ENCODE data around the gene CCBE1.

Gene CCBE1

DNA sequence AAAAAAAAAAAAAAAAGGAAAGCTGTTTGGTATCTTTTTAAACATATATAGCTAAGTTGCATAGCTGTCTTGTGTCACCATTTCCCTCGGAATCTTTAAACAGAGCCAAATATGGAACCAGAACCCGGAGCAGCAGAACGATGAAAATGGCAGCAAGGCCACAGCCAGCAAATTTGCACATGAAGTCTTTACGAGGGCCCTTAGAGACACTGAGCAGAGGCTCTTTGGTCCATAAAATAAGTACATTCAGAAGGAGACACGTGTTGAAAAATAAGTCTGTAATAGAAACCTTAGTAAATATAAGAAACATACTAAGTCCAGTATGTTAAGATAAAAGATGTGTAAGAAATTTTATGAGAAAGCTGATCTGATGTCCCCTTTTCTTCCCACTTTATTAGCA, 16.2 kb downstream of the CCBE1 start:
- Histone ChIP-seq H3K4me3 (replicated peaks; ENCODE audit: insufficient read depth, low read length) (no peak overlapping the region), H3K27me3 (ENCODE audit: insufficient read depth, poor library complexity, severe bottlenecking) (peaks cover 3% of the 10 kb centered on the region), H3K27ac (replicated peaks) (no peak overlapping the region)
- DNase-seq (ENCODE audit: low read depth in 1 of 2, low spot score in 1 of 2), result no peak
- no peak for TF ChIP-seq GABPA (IDR thresholded peaks at IDR 0.05; ENCODE audit: low read depth)
- TF ChIP-seq, protein P1, sequence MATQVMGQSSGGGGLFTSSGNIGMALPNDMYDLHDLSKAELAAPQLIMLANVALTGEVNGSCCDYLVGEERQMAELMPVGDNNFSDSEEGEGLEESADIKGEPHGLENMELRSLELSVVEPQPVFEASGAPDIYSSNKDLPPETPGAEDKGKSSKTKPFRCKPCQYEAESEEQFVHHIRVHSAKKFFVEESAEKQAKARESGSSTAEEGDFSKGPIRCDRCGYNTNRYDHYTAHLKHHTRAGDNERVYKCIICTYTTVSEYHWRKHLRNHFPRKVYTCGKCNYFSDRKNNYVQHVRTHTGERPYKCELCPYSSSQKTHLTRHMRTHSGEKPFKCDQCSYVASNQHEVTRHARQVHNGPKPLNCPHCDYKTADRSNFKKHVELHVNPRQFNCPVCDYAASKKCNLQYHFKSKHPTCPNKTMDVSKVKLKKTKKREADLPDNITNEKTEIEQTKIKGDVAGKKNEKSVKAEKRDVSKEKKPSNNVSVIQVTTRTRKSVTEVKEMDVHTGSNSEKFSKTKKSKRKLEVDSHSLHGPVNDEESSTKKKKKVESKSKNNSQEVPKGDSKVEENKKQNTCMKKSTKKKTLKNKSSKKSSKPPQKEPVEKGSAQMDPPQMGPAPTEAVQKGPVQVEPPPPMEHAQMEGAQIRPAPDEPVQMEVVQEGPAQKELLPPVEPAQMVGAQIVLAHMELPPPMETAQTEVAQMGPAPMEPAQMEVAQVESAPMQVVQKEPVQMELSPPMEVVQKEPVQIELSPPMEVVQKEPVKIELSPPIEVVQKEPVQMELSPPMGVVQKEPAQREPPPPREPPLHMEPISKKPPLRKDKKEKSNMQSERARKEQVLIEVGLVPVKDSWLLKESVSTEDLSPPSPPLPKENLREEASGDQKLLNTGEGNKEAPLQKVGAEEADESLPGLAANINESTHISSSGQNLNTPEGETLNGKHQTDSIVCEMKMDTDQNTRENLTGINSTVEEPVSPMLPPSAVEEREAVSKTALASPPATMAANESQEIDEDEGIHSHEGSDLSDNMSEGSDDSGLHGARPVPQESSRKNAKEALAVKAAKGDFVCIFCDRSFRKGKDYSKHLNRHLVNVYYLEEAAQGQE (IDR thresholded peaks at IDR 0.05; ENCODE audit: insufficient replicate concordance, low read depth), result no peak
- TF ChIP-seq, protein P2, sequence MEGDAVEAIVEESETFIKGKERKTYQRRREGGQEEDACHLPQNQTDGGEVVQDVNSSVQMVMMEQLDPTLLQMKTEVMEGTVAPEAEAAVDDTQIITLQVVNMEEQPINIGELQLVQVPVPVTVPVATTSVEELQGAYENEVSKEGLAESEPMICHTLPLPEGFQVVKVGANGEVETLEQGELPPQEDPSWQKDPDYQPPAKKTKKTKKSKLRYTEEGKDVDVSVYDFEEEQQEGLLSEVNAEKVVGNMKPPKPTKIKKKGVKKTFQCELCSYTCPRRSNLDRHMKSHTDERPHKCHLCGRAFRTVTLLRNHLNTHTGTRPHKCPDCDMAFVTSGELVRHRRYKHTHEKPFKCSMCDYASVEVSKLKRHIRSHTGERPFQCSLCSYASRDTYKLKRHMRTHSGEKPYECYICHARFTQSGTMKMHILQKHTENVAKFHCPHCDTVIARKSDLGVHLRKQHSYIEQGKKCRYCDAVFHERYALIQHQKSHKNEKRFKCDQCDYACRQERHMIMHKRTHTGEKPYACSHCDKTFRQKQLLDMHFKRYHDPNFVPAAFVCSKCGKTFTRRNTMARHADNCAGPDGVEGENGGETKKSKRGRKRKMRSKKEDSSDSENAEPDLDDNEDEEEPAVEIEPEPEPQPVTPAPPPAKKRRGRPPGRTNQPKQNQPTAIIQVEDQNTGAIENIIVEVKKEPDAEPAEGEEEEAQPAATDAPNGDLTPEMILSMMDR (IDR thresholded peaks at IDR 0.05; ENCODE audit: insufficient read depth, low read length), result no peak
- no peak for TF ChIP-seq POLR2AphosphoS5 (IDR thresholded peaks at IDR 0.05; ENCODE audit: low read depth)
- no peak for TF ChIP-seq SPI1 (IDR thresholded peaks at IDR 0.05; ENCODE audit: borderline replicate concordance, low read depth)

DNA sequence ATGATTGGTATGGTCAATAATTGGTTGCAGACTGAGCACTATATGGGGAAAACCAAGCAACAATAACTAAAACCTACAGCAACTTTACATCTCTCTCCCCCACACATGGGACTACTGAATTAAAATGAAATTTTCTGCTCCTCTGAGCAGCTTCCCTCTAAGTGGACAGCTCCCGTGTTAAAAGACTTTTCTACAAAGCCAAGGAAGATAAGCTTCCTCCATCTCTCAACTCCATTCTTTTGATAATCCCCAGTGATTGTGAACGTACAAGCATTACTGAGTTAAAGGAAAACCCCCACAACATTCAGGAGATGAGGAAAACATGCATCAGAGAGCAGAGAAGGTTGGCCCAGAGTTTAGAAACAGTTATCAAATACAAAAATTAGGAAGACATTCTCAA, 21.9 kb downstream of the CCBE1 start:
- TF ChIP-seq, protein P1 (IDR thresholded peaks at IDR 0.05; ENCODE audit: insufficient replicate concordance, low read depth), result no peak
- TF ChIP-seq, protein P2 (IDR thresholded peaks at IDR 0.05; ENCODE audit: insufficient read depth, low read length), result no peak
- no peak for TF ChIP-seq SPI1 (IDR thresholded peaks at IDR 0.05; ENCODE audit: borderline replicate concordance, low read depth)
- no peak for TF ChIP-seq POLR2AphosphoS5 (IDR thresholded peaks at IDR 0.05; ENCODE audit: low read depth)
- no peak for TF ChIP-seq GABPA (IDR thresholded peaks at IDR 0.05; ENCODE audit: low read depth)
- DNase-seq (ENCODE audit: low read depth in 1 of 2, low spot score in 1 of 2), result no peak
- H3K4me3 ChIP-seq (replicated peaks; ENCODE audit: insufficient read depth, low read length), result no peak overlapping the region
- H3K27ac ChIP-seq (replicated peaks), result no peak overlapping the region
- H3K27me3 ChIP-seq (ENCODE audit: insufficient read depth, poor library complexity, severe bottlenecking), result peaks cover 8% of the 10 kb centered on the region

DNA sequence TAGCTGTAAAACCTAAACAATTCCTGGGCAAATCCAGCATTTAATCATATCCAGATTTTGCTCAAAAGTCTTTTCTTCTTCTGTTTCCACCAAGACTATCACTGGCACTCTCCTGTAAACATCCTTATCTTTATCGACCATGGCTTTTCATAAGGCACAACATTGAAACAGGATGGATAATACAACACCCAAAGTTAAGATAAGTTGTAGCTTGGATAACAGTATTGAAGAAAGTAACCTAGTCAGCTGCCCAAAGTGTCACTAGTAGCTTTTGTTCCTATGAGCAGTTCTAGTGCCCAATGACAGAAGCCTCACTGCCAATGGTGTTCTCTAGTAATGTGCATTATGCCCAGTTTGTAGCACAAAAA, 22.3 kb downstream of the CCBE1 start:
- no peak for DNase-seq (ENCODE audit: low read depth in 1 of 2, low spot score in 1 of 2)
- no peak overlapping the region for H3K27ac ChIP-seq (replicated peaks)
- peaks cover 8% of the 10 kb centered on the region for H3K27me3 ChIP-seq (ENCODE audit: insufficient read depth, poor library complexity, severe bottlenecking)
- no peak overlapping the region for H3K4me3 ChIP-seq (replicated peaks; ENCODE audit: insufficient read depth, low read length)
- TF ChIP-seq GABPA (IDR thresholded peaks at IDR 0.05; ENCODE audit: low read depth) (no peak), POLR2AphosphoS5 (IDR thresholded peaks at IDR 0.05; ENCODE audit: low read depth) (no peak), SPI1 (IDR thresholded peaks at IDR 0.05; ENCODE audit: borderline replicate concordance, low read depth) (no peak)
- TF ChIP-seq, protein P2 (IDR thresholded peaks at IDR 0.05; ENCODE audit: insufficient read depth, low read length), result no peak
- TF ChIP-seq, protein P1 (IDR thresholded peaks at IDR 0.05; ENCODE audit: insufficient replicate concordance, low read depth), result no peak

Data from HL-60 (cell line).